Esophagus mucosa (tissue), 1 donor: ENCODE measurements around the gene ANKRD33B. TPM values are rescaled to one million over a fixed set of nuclear protein-coding genes. Genes with fewer than 3 reads are reported as not detected.
"Not testable (repeated sequence)": the region's sequence is repeated elsewhere in the genome, so short reads cannot be mapped to it uniquely, and the experiment has no call there.

Experiments
- ATAC-seq: fragments of 200-7000 bp; cut with Tn5 transposase; one replicate; pipeline ENCODE4 v1.9.1; 2020
- total RNA-seq: library from RNA; stranded (reverse); gene quantifications from one replicate; pipeline ENCODE4 v1.2.4, GENCODE V29; 2023
- donor health status: DM: yes; HTN: yes; CAD: no.

Gene ANKRD33B
- total RNA-seq, 1 donor from 2014 or later, result 0.68 TPM

GRCh38 chr5:10662083-10662482 is 98.2 kb downstream of the ANKRD33B start:
- no peak for ATAC-seq

DNA sequence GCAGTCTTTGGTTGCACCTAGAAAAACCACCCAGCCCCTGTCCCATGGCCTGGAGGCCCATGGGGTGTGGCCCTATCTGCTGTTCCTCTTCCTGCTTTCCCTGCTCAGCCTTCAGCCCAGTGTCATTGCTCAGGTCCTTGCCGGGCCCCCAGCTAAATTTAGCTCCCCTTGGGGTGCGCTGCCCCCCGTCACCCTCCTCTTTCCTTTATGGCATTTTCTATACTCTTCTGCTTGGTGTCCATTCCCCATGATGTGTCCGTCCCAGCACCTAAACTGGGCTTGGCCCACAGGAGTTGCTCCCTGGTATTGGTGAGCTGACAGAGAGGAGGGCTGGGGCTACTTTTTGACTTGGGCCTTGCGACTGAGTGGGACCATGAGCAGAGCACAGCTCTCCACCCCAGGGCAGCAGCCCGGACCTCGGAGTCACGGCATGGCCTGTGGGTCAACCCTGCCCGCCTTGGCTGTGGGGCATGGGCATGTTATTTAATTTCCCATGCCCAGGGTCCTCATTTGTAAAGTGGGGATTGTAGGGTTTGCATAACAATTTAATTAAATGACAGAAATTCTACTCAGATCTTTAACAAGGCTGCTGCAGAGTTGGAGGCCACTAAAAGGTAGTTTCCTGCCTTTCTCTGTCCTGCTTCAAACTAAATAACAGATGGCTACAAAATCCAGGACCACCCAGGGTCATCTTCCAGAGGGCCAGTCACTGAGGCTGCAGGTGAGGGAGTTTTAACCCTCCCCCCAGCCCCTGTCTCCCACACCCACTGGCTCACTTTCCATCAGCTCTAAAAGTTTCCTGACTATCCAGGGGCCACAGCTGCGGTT is 99.0 kb downstream of the ANKRD33B start:
- no peak for ATAC-seq

DNA sequence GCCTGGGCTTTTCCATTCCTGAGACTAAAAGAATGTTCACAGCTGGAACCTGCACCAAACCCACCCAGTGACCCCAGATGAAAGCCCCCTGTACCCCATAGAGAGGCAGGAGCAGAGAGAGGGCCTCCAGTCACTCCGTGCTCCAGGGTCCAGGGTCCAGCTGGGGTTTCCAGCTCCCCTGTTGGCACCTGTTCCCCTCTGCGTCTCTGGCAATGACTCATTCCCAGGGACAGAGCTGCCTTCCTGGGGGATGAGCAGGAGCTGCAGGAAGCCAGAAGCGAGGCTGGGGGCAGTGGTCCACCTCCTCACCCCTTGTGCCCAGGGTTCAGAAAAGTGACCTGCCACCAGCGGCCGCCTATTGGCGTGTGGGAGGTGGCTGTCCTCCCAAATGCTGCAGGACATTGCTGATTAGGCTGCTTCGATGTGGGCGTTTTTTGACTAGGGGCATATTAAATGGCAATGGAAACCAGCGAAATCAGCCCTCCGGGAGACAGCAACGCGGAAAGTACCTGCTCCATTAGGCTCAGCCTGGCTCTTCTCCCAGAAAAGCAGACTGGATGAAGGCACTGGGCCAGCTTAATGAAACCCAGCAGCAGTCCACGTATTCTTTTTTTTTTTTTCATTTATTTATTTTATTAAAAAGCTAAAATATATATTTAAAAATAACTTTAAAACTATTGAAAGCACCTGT is 99.8 kb downstream of the ANKRD33B start:
- peak; percentile 16 for ATAC-seq

DNA sequence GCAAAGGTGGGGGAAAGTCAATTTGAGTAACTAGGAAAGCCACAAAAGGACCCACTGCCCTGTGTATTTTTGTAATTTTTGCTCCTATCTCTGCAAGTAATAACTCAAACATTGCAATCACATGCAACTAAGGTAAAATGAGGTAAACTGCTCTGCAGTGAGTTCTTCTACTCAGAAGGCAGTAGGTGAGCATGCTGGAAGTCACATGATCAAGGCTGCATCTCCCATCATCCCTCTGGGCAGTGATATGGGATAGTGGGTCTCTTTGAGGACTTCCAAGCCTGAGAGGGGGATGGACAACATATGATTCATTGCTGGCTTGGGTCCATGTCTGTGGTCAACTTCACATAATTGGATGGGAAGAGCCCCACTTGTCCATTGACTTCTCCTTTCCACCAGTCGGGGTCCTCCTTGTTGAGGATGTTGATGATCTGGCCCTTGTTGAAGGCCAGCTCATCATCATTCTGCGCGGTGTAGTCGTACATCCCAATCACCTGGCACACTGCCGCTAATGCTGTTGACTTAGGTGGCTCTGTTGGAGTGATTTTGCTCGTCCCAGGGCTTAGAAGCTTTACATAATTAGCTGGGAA is 100.4 kb downstream of the ANKRD33B start:
- not testable (repeated sequence) for ATAC-seq

- no peak for ATAC-seq
These were observed 101.9 kb downstream of the ANKRD33B start for GRCh38 chr5:10665799-10666198.

DNA sequence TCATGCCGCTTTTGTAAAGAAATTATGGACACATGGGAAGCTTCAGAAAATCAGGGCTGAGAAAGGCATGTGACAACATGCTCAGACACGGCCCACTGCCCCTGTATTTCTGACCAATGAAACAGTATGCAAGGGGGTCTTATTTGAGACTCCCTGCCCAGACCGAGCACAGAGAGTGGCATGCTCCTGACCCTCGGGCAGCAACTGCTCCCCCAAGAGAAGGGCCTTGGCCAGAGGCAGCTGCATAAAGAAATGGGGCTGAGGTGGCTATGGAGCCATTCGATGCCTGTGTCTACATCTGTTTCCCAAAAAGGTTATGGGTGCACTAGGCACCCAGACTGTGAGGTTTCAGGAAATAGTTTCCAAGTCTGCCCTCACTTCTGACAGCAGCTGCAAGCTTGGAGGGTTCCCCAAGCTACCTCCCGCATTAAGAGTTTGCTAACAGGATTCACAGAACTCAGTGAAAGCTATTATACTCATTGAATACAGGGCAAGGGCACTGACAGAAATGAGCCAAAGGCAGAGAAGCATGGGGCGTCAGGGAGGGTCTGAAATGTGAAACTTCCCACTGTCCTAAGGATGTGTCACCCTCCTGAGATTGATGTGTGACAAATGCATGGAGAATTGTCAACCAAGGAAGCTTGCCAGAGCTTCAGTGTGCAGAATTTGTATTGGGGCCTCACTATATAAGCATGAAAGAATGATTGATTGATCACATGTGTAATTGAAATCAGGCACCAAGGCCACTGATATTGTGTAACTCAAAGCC is 102.8 kb downstream of the ANKRD33B start:
- no peak for ATAC-seq

DNA sequence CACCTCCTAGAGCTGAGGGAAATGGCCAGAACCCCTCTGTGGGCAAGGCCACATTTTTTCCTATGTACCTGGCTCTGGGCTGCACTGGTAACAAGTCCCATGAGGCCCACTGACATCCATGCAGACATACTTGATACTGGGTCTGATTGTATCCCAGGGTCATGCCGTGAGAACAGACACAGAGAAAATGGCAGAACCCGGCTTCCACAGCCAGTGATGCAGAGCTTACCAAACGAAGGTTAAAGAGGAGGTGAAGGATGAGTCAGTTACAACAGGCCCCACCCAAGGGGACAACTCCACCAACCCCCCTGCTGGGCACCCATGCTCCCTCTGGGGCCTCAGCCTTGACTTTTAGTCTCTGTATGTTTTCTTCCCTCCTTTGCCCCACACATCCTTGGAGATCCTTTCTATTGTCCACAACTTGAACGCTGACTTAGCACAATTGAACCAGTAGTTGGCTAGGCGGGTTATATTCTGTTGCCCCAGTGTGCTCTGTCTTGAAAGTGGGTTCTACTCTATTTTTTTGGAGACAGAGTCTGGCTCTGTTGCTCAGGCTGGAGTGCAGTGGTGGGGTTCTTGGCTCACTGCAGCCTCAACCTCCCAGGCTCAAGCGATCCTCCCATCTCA is 103.7 kb downstream of the ANKRD33B start:
- no peak for ATAC-seq

DNA sequence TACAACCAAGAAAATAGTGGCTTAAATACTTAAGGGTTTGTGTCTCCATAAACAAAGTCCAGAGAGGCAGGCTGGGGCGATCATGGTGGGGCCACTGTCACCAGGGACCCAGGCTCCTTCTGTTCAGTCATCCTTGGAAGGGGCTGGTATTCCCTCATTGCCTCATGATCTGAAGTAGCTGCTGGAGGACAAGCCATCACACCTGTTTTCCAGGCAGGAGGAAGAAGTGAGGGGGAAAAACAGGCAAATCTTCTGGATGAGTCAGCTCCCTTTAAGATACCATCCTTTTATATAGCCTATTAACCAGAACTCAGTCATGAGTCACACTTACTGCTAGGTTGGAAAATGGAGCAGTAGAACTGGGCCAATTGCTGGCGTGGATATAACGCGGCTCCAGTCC is 104.8 kb downstream of the ANKRD33B start:
- peak; percentile 54 for ATAC-seq

GRCh38 chr5:10669983-10670382 is 106.1 kb downstream of the ANKRD33B start:
- no peak for ATAC-seq

DNA sequence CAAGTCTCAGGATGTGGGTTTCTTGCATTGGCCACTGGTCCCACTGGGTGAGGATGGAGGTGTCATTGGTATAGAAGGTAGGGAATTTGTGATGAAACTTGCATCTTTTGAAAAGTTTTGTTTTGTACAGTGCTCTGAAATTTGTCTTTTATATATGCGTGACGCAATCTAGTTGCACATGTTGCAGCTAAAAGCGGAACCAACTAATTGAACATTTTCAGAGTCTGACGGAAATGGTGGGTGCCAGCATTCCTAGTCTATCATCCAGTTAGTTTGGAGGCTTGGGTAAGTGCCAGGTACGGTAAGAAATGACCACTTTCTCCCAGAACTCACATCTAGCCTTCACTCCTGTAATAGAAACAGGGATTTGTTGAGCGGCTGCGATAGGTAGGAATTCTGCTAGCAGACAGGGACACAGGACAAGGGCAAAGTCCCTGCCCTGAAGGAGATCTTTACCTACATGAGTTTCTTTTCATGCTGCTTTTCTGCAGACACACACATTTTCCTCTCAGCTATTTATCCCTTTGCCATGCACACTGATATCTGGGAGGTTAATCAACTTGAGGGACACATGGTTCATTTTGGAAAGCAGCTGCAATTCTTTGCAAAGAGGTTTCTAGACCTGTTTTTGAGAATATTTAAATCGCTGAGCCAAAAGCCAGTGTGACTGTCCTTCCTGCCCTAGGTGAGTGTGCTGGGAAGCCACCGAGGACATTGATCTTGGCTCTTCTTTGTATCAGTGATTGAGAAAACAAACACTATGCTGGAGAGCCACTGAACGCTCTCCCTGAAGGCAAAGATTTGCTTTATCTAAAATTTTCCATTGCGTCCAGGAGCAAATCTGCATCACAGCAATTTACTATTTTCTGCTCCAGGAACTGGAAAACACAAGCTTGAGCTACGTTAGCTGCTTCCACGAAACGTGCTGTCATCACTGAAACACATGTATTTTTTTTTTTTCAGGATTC is 107.5 kb downstream of the ANKRD33B start:
- no peak for ATAC-seq

GRCh38 chr5:10672146-10673016 is 108.5 kb downstream of the ANKRD33B start:
- no peak for ATAC-seq

DNA sequence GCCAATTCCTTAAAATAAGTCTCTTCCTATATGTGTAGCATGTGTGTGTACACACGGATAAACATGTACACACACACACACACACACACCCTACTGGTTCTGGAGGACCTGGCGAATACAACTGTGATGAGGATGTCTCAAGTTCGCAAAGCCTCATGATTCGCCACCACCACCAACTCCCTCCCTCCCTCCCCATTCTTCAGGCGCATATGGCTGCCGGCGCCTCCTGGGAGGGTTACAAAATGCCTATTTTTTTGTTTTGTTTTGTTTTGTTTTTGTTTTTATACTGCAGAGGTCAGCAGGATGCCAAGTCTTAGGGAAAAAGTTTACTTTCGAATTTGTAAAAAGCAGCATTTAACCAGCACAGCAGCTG is 109.1 kb downstream of the ANKRD33B start:
- ATAC-seq, result no peak

- no peak for ATAC-seq
These were observed 109.5 kb downstream of the ANKRD33B start for GRCh38 chr5:10673407-10673806.

DNA sequence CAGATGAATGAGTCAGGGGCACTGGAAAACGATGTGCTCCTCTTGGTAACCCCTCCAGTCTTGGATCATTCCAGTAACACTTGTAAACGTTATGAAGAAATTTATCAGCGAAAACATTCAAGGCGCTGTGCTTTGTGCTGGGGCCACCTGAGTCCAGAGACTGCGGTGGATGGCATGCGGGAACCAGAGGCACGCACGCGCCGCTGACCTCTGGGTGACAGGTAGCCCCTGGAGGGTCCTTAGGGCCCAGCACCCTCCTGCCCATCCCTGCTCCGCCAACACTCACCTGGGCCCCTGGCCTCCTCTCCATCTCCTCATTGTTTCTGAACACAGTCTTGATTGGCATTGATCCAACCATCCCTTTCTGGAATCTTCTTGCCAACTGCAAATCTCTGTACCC is 110.2 kb downstream of the ANKRD33B start:
- no peak for ATAC-seq

GRCh38 chr5:10674582-10674981 is 110.7 kb downstream of the ANKRD33B start:
- no peak for ATAC-seq

DNA sequence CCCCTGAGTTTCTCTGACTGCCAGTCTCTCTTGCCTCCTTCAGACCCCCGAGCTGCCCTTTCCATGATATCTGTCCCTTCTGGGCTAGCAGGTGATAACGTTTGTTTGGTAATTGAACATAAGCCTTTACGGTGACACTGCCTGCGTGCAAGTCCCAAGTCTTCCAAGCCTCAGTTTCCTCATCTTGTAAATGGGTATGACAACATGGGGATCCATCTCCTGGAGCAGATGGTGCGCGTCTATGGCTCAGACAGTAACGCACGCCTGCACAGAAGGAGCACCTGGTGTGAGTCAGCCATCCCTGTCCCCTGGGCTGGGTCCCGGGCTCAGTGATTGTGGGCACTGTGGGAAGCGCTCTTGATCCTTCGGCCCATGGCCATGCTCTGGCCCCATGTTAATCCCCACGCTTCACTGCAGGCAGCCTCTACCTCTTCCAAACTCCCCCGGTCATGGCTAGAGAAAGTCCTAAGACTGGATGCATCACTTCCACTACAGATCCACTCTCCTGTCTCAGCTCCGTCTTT is 111.4 kb downstream of the ANKRD33B start:
- no peak for ATAC-seq

DNA sequence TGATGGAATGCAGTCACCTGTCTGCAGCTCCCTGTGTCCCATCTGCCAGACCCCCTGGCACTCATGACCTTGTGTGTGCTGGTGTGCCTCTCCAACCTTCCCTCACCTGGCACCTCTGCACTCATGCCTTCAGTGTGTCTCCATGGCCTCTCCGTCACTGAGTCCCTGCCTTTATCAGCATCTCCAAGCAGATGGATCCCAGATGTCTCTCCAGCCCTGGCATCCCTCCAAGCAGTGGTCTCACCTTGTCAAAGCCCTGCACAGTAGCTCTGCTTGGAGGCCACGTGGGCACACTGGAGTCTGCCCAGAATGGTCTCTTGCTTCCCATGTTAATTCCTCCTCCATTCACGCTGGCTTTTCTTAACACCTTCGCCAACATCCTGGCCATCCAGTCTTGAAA is 112.4 kb downstream of the ANKRD33B start:
- no peak for ATAC-seq

DNA sequence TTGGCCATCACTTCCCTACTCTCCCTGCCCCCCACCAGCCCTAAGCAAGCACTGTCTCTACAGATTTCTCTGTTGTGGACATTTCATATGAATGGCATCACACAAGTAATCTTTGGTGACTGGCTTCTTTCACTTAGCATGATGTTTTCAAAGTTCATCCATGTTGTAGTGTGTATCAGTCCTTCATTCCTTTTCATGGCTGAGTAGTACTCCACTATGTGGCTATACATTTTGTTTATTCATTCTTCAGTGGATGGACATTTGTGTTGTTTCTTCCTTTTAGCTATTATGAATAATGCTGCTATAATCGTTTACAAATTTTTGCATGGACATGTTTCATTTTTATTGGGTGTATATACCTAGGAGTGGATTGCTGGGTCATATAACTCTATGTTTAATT is 113.1 kb downstream of the ANKRD33B start:
- no peak for ATAC-seq

GRCh38 chr5:10677533-10677932 is 113.7 kb downstream of the ANKRD33B start:
- no peak for ATAC-seq

DNA sequence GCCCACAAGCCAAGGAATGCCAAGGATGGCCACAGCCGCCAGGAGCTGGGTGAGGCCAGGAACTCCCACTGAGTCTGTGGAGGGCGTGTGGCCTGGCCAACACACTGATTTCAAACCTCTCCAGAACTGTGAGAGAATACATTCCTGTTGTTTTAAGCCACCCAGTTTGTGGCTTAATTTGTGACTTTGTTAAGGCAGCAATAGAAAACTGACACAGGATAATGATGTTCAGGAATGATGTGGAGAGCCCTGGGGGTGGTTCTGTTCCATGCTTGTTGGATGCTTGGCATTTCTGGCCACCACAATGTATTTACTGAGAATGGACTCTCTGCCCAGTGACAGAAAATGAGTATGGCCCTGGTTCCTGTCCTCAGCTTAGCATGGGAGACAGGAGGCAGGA is 114.4 kb downstream of the ANKRD33B start:
- ATAC-seq, result no peak
